GM10266 (cell line): ENCODE results near the gene GNB3.

ENCODE experiments used
- DNase-seq: peaks from one replicate; pipeline ENCODE4 v3.0.0; 2012; ENCODE audit errors: extremely low spot score
- CTCF ChIP-seq: IDR thresholded peaks from 2 replicates; pipeline ENCODE4 v1.5.1; 2012; ENCODE audit warnings: mild to moderate bottlenecking, low read depth; ENCODE audit not compliant: control insufficient read depth, insufficient read depth; ENCODE audit errors: missing control alignments

Gene GNB3

DNA sequence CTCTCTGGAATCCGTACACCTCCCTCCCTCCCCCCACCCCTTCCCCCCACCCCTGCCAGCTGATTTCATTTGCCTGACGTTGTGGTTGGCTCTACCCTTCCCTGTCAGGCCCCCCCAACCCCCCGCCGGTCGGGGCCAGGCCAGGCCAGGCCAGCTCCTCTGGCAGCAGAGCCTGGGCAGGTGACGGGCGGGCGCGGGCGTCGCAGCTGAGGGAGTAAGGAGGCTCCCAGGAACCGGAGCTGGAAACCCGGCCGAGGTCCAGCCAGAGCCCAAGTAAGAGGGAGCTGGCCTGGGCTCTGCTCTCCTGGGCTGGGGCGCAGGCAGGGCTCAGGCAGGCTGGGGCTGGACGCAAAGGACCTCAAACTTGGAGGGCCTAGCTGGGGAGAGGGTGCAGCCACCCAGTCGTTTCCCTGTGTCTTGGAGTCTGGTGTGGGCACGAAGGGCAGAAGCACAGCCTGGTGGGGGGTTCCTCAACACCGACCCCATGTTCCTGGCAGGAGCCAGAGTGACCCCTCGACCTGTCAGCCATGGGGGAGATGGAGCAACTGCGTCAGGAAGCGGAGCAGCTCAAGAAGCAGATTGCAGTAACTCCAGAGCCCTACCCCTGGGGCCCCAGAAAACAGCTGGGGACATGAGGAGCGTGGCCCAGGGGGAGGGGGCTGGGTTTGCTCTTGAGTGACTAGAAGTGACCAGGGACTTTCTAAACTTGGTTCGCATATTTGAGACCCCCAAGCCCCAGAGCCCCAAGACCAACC lies at the start of gene GNB3:
GNB3 (plus strand) TSS at position 165 of the 755 bp plus-strand sequence; CDS start at position 528, 363 bp downstream.
- TF ChIP-seq CTCF = no peak
- DNase-seq = no peak

- no peak for DNase-seq
- no peak for TF ChIP-seq CTCF
These were observed 48.7 kb upstream of the GNB3 start for GRCh38 chr12:6791931-6792520.

DNA sequence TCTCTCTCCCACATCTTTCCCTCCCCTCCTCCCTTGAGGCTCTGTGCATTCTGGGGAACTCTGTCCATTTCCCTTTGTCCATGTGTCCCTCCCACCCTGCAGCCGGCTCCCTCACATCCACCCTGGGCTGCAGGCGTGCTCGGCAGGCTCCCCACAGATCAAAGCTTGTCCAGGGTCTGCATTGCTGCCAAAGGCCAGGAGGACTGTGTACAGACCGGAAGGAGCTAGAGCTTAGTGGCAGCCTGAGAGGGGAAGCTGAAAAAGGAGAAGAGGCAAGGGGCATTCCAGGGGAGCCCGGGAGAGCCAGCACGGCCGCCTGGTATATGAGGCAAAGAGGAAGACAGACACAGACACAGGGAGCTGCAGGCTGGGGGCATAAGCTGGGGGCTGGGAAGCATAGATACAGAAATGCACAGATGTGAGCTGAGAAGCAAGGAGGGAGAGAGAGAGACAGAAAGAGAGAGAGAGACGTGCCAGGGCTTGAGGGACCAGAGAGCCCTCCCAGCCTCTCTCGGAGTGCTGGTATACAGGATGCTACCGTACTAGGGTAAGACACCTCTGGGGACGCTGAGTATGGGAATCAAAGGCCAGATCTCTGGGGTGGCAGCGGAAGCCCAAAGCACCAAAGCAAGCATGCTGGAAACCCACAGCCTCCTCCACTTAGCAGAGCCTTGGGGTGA lies 48.1 kb upstream of the GNB3 start:
- no peak for TF ChIP-seq CTCF
- DNase-seq = peak; percentile 45

- DNase-seq = no peak
- TF ChIP-seq CTCF = no peak
These were observed 45.6 kb upstream of the GNB3 start for GRCh38 chr12:6795088-6795487.

DNA sequence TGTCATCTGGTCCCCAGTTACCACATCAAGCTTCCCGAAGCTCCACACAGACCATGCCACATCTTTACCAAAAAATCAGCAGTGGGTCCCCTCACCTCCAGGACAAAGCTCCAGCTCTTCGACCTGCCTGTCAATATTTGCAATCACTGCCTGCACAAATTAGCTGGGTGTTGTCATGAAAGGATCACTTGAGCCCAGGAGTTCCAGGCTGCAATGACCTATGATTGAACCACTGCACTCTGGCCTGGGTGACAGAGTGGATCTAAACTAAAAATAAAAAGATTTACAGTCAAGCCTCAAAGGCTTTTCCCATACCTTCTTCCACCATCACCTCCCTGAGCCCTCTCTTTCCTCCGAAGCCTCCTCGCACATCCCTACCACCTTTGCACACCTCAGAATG lies 44.1 kb upstream of the GNB3 start:
- no peak for DNase-seq
- no peak for TF ChIP-seq CTCF

- no peak for DNase-seq
- no peak for TF ChIP-seq CTCF
These were observed 41.6 kb upstream of the GNB3 start for GRCh38 chr12:6799147-6799546.

GRCh38 chr12:6807170-6807569 lies 33.6 kb upstream of the GNB3 start:
- DNase-seq = no peak
- TF ChIP-seq CTCF = no peak
